RWPE2 (cell line): Measurements from ENCODE around the gene TMEM259.

Source experiments
- ATAC-seq: fragments of 200-7000 bp; cut with Tn5 transposase; 3 replicates; pipeline ENCODE4 v1.9.1; 2021; ENCODE audit warnings: low read depth
- DNase-seq: peaks from one replicate; pipeline ENCODE4 v3.0.0-alpha.2; 2020; ENCODE audit warnings: low spot score
- H3K27ac ChIP-seq: fragments of 450-650 bp; 2 replicates; pipeline ENCODE4 v1.5.1; 2017; ENCODE audit warnings: mild to moderate bottlenecking; ENCODE audit not compliant: poor library complexity, severe bottlenecking
- H3K27me3 ChIP-seq: fragments of 250-450 bp; sonication (Bioruptor Pico); 2 replicates; pipeline ENCODE4 v1.5.1; 2021; ENCODE audit warnings: mild to moderate bottlenecking, moderate library complexity; ENCODE audit not compliant: insufficient read depth, poor library complexity, severe bottlenecking
- H3K36me3 ChIP-seq: fragments of 250-450 bp; sonication (Bioruptor Pico); 2 replicates; pipeline ENCODE4 v1.5.1; 2020; ENCODE audit warnings: low read depth, mild to moderate bottlenecking, moderate library complexity
- H3K4me1 ChIP-seq: fragments of 250-450 bp; sonication (Bioruptor Pico); 2 replicates; pipeline ENCODE4 v1.5.1; 2021; ENCODE audit warnings: mild to moderate bottlenecking, moderate library complexity; ENCODE audit not compliant: insufficient read depth, poor library complexity, severe bottlenecking
- H3K4me3 ChIP-seq: fragments of 250-450 bp; sonication (Bioruptor Pico); 2 replicates; pipeline ENCODE4 v1.5.1; 2021; ENCODE audit warnings: mild to moderate bottlenecking, moderate library complexity; ENCODE audit not compliant: severe bottlenecking
- H3K9me3 ChIP-seq: fragments of 250-450 bp; sonication (Bioruptor Pico); 2 replicates; pipeline ENCODE4 v1.5.1; 2021; ENCODE audit warnings: mild to moderate bottlenecking, moderate library complexity; ENCODE audit not compliant: severe bottlenecking
- CTCF ChIP-seq: fragments of 450-650 bp; IDR thresholded peaks from one replicate; pipeline ENCODE4 v1.5.1; 2017; ENCODE audit warnings: mild to moderate bottlenecking, moderate library complexity; ENCODE audit not compliant: poor library complexity, severe bottlenecking

The TMEM259 gene

GRCh38 chr19:1020868-1021425 is at the start of gene TMEM259:
TMEM259 (minus strand) TSS chr19:1021123; CDS start chr19:1020996, 127 bp downstream.
- no peak for TF ChIP-seq CTCF
- no peaks in the 10 kb centered on the region for H3K27me3 ChIP-seq
- peak; percentile 95 for DNase-seq
- H3K36me3 ChIP-seq = no peaks in the 10 kb centered on the region; the same call in 1 of the 2 replicates
- peak within 1 kb of the TSS; percentile 62 for H3K4me3 ChIP-seq
- peak; percentile 61 for ATAC-seq
- H3K9me3 ChIP-seq = no peaks in the 10 kb centered on the region
- peak within 1 kb of the TSS; percentile 84 for H3K27ac ChIP-seq
- peaks cover 23% of the 10 kb centered on the region for H3K4me1 ChIP-seq

- Histone ChIP-seq H3K27ac (no peak overlapping the region), H3K36me3 (no peaks in the 10 kb centered on the region), H3K27me3 (peaks cover 6% of the 10 kb centered on the region), H3K4me3 (no peak overlapping the region), H3K9me3 (no peaks in the 10 kb centered on the region), H3K4me1 (peaks cover 11% of the 10 kb centered on the region)
- no peak for TF ChIP-seq CTCF
- DNase-seq (no peak), ATAC-seq (no peak)
These were observed 49.6 kb upstream of the TMEM259 start for GRCh38 chr19:1070576-1070930.

- Histone ChIP-seq H3K4me3 (no peak overlapping the region), H3K27ac (no peak overlapping the region), H3K9me3 (no peaks in the 10 kb centered on the region), H3K27me3 (peaks cover 6% of the 10 kb centered on the region), H3K4me1 (peaks cover 17% of the 10 kb centered on the region), H3K36me3 (no peaks in the 10 kb centered on the region)
- ATAC-seq (no peak), DNase-seq (no peak)
- no peak for TF ChIP-seq CTCF
These were observed 48.3 kb upstream of the TMEM259 start for GRCh38 chr19:1069009-1069779.

- Histone ChIP-seq H3K4me3 (no peak overlapping the region), H3K4me1 (peaks cover 17% of the 10 kb centered on the region), H3K36me3 (no peaks in the 10 kb centered on the region), H3K9me3 (no peaks in the 10 kb centered on the region), H3K27me3 (peaks cover 6% of the 10 kb centered on the region), H3K27ac (no peak overlapping the region)
- DNase-seq (peak; percentile 42), ATAC-seq (no peak)
- no peak for TF ChIP-seq CTCF
These were observed 47.4 kb upstream of the TMEM259 start for GRCh38 chr19:1068009-1069001.
